HUES6 (cell line): ENCODE data around the gene NEURL1.

ENCODE experiments used
- H3K27ac ChIP-seq: 2 replicates; pipeline ENCODE4 v1.7.0; 2013; ENCODE audit warnings: low read depth, mild to moderate bottlenecking, low read length, inconsistent platforms
- H3K27me3 ChIP-seq: 2 replicates; pipeline ENCODE4 v1.6.1; 2013; ENCODE audit warnings: low read length; ENCODE audit not compliant: control insufficient read depth, insufficient read depth
- H3K36me3 ChIP-seq: 2 replicates; pipeline ENCODE4 v1.6.1; 2013; ENCODE audit warnings: low read length; ENCODE audit not compliant: control insufficient read depth, insufficient read depth
- H3K4me1 ChIP-seq: 2 replicates; pipeline ENCODE4 v1.6.1; 2013; ENCODE audit warnings: low read length; ENCODE audit not compliant: control insufficient read depth, insufficient read depth
- H3K4me3 ChIP-seq: 2 replicates; pipeline ENCODE4 v1.5.1; 2013; ENCODE audit warnings: low read depth, low read length
- H3K9ac ChIP-seq: one replicate; pipeline ENCODE4 v1.6.1; 2013; ENCODE audit warnings: mild to moderate bottlenecking, low read length
- H3K9me3 ChIP-seq: 2 replicates; pipeline ENCODE4 v1.6.1; 2013; ENCODE audit warnings: low read depth, low read length; ENCODE audit not compliant: control insufficient read depth, insufficient read depth

NEURL1 gene

DNA sequence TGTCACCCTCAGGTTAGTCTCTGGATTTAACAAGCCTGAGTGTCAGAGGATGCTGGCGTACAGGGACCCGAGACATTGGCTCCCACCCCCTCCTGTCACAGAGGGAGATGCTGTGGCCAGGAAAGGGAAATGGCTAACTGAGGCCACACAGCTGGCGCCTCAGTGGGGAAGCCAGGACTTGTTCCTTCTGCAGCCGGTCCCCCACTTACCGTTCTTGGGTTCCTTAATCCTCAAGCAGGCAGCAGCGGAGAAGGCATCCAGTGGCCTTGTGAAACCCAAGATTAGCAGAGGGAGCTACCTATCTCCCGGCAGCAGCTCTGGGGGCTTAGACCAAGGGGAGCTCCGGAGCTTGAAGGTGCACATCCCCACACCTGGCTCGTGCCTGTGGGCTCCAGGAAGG lies 65.4 kb downstream of the NEURL1 start:
- H3K27me3 ChIP-seq, result peaks cover 10% of the 10 kb centered on the region

DNA sequence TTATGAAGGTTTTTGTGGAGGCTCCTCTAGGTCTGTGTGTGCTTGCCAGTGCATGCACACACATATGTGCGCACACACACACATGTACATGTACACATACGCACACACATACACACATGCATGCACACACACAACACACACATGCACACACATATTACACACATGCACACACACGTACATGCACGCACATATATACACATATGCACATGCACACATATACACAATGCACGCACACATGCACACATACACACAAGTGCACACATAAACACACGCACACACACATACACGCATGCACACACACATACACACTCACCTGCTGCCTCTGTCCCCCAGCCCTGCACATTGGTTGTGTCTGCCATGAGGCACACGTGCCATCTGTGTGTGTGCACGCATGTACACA lies 66.3 kb downstream of the NEURL1 start:
- Histone ChIP-seq H3K4me1 (peaks cover 25% of the 10 kb centered on the region; the same call in 1 of the 2 replicates), H3K36me3 (peaks cover 2% of the 10 kb centered on the region; the same call in 1 of the 2 replicates), H3K9me3 (peaks cover 5% of the 10 kb centered on the region), H3K9ac (no peak overlapping the region), H3K4me3 (no peak overlapping the region), H3K27me3 (peaks cover 10% of the 10 kb centered on the region), H3K27ac (no peak overlapping the region)

More for the DNA sequence above, 65.4 kb downstream of the NEURL1 start:
- peaks cover 19% of the 10 kb centered on the region; the same call in 1 of the 2 replicates for H3K4me1 ChIP-seq
- H3K27ac ChIP-seq, result no peak overlapping the region
- H3K9ac ChIP-seq, result no peak overlapping the region
- H3K9me3 ChIP-seq, result peaks cover 5% of the 10 kb centered on the region
- no peak overlapping the region for H3K4me3 ChIP-seq
- peaks cover 2% of the 10 kb centered on the region; the same call in 1 of the 2 replicates for H3K36me3 ChIP-seq

DNA sequence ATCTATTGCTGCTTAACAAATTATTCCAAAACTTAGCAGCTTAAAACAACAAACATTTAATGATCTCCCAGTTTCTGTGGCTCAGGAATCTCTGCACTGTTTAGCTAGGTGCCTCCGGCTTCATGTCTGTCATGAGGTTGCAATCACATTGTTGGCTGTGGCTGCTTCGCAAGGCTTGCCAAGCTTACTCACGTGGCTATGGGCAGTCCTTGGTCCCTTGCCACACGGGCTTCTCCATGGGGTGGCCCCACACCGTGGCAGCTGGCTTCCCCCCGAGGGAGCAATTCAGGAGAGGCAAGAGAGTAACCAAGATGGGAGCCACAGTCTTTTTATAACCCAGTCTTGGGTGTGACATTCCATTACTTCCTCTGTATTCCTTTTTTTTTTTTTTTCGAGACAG lies 67.4 kb downstream of the NEURL1 start:
- Histone ChIP-seq H3K9ac (no peak overlapping the region), H3K4me1 (peaks cover 20% of the 10 kb centered on the region; the same call in 1 of the 2 replicates), H3K4me3 (no peak overlapping the region), H3K36me3 (peaks cover 2% of the 10 kb centered on the region; the same call in 1 of the 2 replicates), H3K9me3 (peaks cover 5% of the 10 kb centered on the region), H3K27ac (no peak overlapping the region), H3K27me3 (peaks cover 5% of the 10 kb centered on the region)

DNA sequence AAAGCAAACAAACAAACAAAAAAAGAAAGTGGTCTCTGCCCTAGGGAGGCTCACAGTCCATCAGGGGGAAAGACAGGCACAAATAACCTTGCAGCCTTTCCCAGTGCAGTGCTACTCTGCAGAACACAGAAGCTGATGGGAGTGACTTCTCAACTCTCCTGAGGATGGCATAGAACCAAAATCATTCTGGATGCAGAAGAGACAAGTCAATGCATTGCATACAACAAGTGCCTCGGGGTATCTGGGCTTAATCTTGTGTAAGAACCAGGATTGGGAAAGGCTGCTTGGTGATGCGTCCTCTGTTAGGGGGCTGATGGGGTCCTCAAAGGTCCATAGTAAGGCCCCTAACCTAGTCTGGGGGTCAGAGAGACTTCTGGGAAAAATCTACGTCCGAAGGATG lies 68.9 kb downstream of the NEURL1 start:
- no peak overlapping the region for H3K9ac ChIP-seq
- peaks cover 17% of the 10 kb centered on the region; the same call in 1 of the 2 replicates for H3K4me1 ChIP-seq
- peaks cover 2% of the 10 kb centered on the region; the same call in 1 of the 2 replicates for H3K36me3 ChIP-seq
- H3K4me3 ChIP-seq, result no peak overlapping the region
- H3K9me3 ChIP-seq, result peaks cover 5% of the 10 kb centered on the region
- no peaks in the 10 kb centered on the region for H3K27me3 ChIP-seq
- no peak overlapping the region for H3K27ac ChIP-seq

DNA sequence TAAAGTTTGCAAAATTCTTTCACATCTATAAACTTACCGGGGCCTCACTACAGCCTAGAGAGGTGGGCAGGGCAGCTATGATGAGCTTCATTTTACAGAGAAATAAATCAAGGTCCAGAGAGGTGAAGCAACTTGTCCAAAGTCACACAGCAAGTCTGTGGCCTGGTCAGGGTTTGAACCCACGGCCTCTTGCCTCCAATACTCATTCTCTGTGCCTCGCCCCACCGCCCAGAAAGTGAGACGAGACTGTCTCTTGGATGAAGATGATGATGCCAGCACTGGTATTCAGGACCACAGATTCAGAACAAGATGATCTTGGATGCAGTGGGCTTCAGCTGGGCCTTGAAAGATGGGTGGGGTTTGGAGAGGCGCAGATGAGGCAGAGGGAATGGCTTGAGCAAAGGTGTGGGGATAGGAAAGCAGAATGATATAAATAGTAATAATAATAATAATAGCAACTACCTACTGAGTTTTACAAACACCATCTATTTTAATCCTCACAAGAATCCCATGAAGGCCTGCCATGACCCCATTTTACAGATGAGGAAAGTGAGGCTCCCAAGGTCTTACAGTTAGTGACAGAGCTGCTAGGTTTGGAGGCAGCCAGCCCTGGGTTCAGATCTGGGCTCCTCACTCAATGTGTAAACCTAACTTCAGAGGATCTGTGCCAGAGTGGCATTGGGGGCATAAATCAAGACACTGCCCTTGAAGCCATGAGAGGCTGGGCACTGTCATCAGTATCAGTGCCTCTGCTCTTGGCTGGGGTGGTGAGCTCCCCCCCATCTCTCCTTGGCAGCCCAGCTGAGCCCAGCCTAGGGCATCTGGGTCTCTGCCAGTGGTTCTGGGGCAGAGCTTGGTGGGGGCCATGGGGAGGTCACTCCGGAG lies 70.0 kb downstream of the NEURL1 start:
- Histone ChIP-seq H3K4me1 (peaks cover 17% of the 10 kb centered on the region; the same call in 1 of the 2 replicates), H3K4me3 (no peak overlapping the region), H3K27me3 (no peaks in the 10 kb centered on the region), H3K9me3 (peaks cover 5% of the 10 kb centered on the region), H3K9ac (no peak overlapping the region), H3K27ac (no peak overlapping the region), H3K36me3 (peaks cover 2% of the 10 kb centered on the region; the same call in 1 of the 2 replicates)

DNA sequence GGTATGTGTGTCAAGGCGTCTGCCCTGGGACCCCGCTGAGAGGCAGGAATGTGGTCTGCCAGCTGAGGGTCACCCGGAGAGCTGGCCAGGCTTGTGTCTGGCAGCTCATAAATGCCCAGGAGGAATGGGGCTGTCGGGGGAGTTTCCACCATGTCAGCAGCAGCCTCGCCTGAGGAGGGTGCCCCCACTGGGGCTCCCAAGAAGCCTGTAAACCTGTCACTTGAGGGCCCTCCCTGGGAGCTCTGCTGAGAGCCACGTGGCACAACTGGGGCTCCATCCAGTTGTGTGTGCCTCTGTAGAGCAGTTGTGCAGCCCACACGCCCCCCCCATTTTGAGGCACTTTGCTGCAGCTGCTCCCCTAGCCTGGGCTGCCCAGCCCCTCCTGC lies 70.6 kb downstream of the NEURL1 start:
- H3K4me1 ChIP-seq, result peaks cover 11% of the 10 kb centered on the region; the same call in 1 of the 2 replicates
- H3K36me3 ChIP-seq, result peaks cover 2% of the 10 kb centered on the region; the same call in 1 of the 2 replicates
- no peak overlapping the region for H3K4me3 ChIP-seq
- H3K9me3 ChIP-seq, result peaks cover 5% of the 10 kb centered on the region
- no peak overlapping the region for H3K9ac ChIP-seq
- no peaks in the 10 kb centered on the region for H3K27me3 ChIP-seq
- no peak overlapping the region for H3K27ac ChIP-seq

DNA sequence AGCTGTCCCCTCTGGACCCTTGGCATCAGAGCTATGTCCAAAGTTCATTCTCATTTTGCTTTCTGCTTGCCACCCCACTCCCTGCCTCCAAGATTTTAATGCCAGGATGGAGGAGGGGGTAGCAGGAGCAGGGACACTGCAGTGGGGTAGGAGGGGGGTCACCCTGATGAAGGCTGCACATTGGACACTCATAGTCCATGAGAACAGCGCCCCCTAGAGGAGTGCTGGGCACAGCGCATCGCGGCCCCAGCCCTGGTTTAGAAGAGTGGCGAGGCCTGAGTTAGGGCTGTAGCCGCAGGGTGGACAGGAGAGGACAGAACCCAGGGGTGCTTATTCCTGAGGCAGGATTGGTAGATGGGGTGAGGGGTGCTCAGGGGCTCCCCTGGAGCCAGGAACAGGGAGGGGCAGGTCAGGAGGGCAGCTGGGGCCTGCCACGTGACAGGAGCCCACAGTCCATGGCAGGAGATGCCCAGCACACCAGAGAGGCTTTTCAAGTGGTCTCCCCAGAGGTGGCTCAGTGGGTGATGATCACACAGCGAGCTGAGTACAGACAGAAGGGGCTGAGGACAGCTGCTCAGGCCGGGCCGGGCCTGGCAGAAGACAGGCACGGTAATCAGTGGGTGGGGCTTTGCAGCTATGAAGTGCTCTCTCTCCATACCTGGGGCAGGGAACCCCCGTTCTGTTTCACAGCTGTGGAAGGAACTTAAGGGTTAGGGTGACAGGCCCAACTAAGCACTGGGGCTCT lies 71.4 kb downstream of the NEURL1 start:
- Histone ChIP-seq H3K9me3 (peaks cover 5% of the 10 kb centered on the region), H3K27me3 (no peaks in the 10 kb centered on the region), H3K4me1 (peaks cover 8% of the 10 kb centered on the region; the same call in 1 of the 2 replicates), H3K27ac (no peak overlapping the region), H3K36me3 (no peaks in the 10 kb centered on the region; the same call in 1 of the 2 replicates), H3K4me3 (no peak overlapping the region), H3K9ac (no peak overlapping the region)

DNA sequence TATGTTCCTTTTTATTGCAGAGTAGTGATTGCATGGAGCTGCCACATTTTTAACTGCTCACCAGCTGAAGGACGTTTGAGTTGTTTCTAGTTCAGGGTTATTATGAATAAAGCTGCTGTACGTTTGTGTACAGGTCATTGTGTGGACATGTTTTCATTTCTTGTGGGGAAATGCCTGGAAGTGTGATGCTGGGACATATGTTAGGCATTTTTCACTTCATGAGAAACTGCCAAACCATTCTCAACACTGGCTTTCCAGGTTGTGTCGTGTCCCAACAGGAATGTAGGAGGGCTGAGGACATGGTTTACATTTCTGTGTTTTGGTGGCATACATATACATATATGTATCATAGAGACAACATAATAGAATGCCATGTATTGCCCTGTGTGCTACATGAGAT lies 73.0 kb downstream of the NEURL1 start:
- Histone ChIP-seq H3K27me3 (no peaks in the 10 kb centered on the region), H3K9me3 (no peaks in the 10 kb centered on the region), H3K27ac (no peak overlapping the region), H3K36me3 (no peaks in the 10 kb centered on the region; the same call in 1 of the 2 replicates), H3K4me1 (peaks cover 8% of the 10 kb centered on the region; the same call in 1 of the 2 replicates), H3K9ac (no peak overlapping the region), H3K4me3 (no peak overlapping the region)

DNA sequence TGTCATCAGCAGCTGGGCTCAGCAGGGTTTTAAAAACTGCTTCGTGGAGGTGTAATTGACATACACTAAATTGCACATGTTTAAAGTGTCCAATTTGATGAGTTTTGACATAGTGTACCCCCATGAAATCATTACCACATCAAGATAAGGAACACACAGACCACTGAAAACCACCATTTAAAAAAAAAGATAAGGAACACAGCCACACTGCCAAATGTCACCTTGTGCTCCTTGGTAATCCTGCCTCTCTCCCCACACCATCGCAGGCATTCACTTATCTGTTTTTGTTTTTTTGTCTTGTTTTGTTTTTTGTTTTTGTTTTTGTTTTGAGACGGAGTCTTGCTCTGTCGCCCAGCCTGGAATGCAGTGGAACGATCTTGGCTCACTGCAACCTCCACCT lies 75.0 kb downstream of the NEURL1 start:
- Histone ChIP-seq H3K9ac (no peak overlapping the region), H3K27me3 (no peaks in the 10 kb centered on the region), H3K4me3 (no peak overlapping the region), H3K9me3 (no peaks in the 10 kb centered on the region), H3K27ac (no peak overlapping the region), H3K36me3 (no peaks in the 10 kb centered on the region; the same call in 1 of the 2 replicates), H3K4me1 (peaks cover 8% of the 10 kb centered on the region; the same call in 1 of the 2 replicates)

DNA sequence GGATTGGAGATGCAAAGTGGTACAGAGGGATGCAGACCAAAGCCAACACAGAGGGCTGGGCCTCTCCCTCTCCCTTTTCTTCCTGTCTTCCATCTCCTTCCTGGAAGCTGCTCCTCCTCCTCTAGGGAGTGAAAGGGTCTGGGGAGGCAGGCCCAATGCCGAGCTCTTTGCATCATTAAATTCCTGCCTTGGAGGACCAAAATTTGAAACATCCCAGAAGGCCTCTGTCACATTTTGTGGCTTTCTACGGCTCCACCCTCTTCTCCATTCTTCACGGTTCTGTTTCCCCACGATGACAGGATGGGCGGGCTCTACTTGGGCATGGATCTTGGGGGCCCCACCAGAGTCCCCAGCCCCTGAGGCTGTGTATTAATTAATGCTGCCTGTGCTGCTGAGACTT lies 76.4 kb downstream of the NEURL1 start:
- Histone ChIP-seq H3K27me3 (no peaks in the 10 kb centered on the region), H3K4me3 (no peak overlapping the region), H3K27ac (no peak overlapping the region), H3K9me3 (no peaks in the 10 kb centered on the region), H3K9ac (no peak overlapping the region), H3K4me1 (no peaks in the 10 kb centered on the region; the same call in 1 of the 2 replicates), H3K36me3 (no peaks in the 10 kb centered on the region; the same call in 1 of the 2 replicates)
